Esophagus muscularis mucosa (tissue), 4 donors: ENCODE results near the gene DNAJC5. TPM values are rescaled to one million over a fixed set of nuclear protein-coding genes. Genes with fewer than 3 reads are reported as not detected.
"Not testable (repeated sequence)": the region's sequence is repeated elsewhere in the genome, so short reads cannot be mapped to it uniquely, and the experiment has no call there.

Experiments
- DNase-seq: peaks from one replicate; pipeline ENCODE4 v3.0.0-alpha.2; 2017; ENCODE audit errors: extremely low spot score
- H3K27ac ChIP-seq, 4 donors: fragments of 200-600 bp; sonication (generic); replicated peaks in 1 of 4; 1 replicate in 3 of 4; 2 replicates in 1 of 4; pipeline ENCODE4 v1.5.1; 2016 to 2019; ENCODE audit warnings: mild to moderate bottlenecking in 1 of 4
- H3K27me3 ChIP-seq, 4 donors: fragments of 200-600 bp; sonication (generic); one replicate each; pipeline versions ENCODE4 v1.5.1 to v1.6.0; 2016 to 2019
- H3K36me3 ChIP-seq, 4 donors: fragments of 200-600 bp; sonication (generic); one replicate each; pipeline ENCODE4 v1.5.1; 2016 to 2019
- H3K4me1 ChIP-seq, 4 donors: fragments of 200-600 bp; sonication (generic); one replicate each; pipeline ENCODE4 v1.5.1; 2016 to 2019
- H3K4me3 ChIP-seq, 4 donors: fragments of 200-600 bp; sonication (generic); 1 replicate in 2 of 4; 2 replicates in 2 of 4; pipeline ENCODE4 v1.5.1; 2016 to 2019; ENCODE audit warnings: mild to moderate bottlenecking in 4 of 4, moderate library complexity in 1 of 4
- H3K9me3 ChIP-seq, 4 donors: fragments of 200-600 bp; sonication (generic); 1 replicate in 3 of 4; 2 replicates in 1 of 4; pipeline ENCODE4 v1.5.1; 2016 to 2019
- EP300 ChIP-seq: sonication (generic); formaldehyde crosslinking; IDR thresholded peaks from one replicate; pipeline ENCODE4 v1.6.1; 2017; ENCODE audit warnings: antibody characterized with exemption
- POLR2A ChIP-seq: fragments of 450-650 bp; IDR thresholded peaks from one replicate; pipeline ENCODE4 v1.6.1; 2017; ENCODE audit warnings: antibody characterized with exemption, moderate library complexity, mild to moderate bottlenecking, low read depth
- POLR2AphosphoS5 ChIP-seq, 2 donors: sonication (generic); formaldehyde crosslinking; IDR thresholded peaks; one replicate each; pipeline ENCODE4 v1.6.1; 2017; ENCODE audit warnings: antibody characterized with exemption in 2 of 2
- WGBS: methylation state at CpG from one replicate; pipeline ENCODE4 v1.1.5; 2018; 5-methylcytosine and 5-hydroxymethylcytosine counted together
- intact Hi-C: fragments of 100-400 bp; cut with DNase I; formaldehyde crosslinking; loops from one replicate; pipeline ENCODE4 v1.15.1; 2023
- total RNA-seq, 4 donors: library from RNA; depleted of rRNA; stranded (reverse); fragments of >200 nt; gene quantifications; one replicate each; pipeline versions ENCODE4 v1.1.0 to v1.2.1, GENCODE V29; 2016
- TF ChIP-seq, protein P1 (sequence below), 3 experiments: fragments of 200-600 bp in 2 of 3; fragments of 450-650 bp in 1 of 3; sonication (generic) in 2 of 3; IDR thresholded peaks; one replicate each; pipeline ENCODE4 v1.5.1; 2017 to 2019; ENCODE audit warnings: antibody characterized with exemption in 3 of 3, mild to moderate bottlenecking in 2 of 3, moderate library complexity in 1 of 3

The DNAJC5 gene
- total RNA-seq, 4 donors from 2014 or later, result 39.5 to 64.9 (median 53.1) TPM

DNA sequence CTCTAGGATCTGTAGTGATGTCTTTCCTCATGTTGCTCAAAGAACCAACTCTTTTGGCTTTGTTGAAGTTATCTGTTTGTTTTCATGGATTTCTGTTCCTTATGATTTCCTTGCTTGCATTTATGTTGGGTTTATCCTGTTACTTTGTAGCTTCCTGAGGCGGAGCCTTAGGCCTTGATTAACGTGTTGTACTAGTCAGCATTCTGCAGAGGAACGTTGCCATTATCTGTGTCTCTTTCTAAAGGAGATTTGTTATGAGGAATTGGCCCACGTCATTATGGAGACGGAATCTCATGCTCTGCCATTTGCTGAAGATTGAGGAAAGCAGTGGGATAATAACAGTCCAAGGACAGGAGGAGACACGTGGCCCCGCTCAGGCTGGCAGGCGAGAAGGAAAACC, 31.4 kb downstream of the DNAJC5 start:
- peaks cover 30 to 46% (median 40%) of the 10 kb centered on the region in 4 donors for H3K36me3 ChIP-seq
- no peaks in the 10 kb centered on the region for H3K27me3 ChIP-seq
- no peak overlapping the region for H3K4me3 ChIP-seq
- DNase-seq, result no peak
- H3K9me3 ChIP-seq, result no peaks in the 10 kb centered on the region
- TF ChIP-seq EP300 (no peak), POLR2AphosphoS5 (IDR thresholded peaks at IDR 0.05) (no peak), POLR2A (no peak)
- TF ChIP-seq, protein P1, sequence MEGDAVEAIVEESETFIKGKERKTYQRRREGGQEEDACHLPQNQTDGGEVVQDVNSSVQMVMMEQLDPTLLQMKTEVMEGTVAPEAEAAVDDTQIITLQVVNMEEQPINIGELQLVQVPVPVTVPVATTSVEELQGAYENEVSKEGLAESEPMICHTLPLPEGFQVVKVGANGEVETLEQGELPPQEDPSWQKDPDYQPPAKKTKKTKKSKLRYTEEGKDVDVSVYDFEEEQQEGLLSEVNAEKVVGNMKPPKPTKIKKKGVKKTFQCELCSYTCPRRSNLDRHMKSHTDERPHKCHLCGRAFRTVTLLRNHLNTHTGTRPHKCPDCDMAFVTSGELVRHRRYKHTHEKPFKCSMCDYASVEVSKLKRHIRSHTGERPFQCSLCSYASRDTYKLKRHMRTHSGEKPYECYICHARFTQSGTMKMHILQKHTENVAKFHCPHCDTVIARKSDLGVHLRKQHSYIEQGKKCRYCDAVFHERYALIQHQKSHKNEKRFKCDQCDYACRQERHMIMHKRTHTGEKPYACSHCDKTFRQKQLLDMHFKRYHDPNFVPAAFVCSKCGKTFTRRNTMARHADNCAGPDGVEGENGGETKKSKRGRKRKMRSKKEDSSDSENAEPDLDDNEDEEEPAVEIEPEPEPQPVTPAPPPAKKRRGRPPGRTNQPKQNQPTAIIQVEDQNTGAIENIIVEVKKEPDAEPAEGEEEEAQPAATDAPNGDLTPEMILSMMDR (IDR thresholded peaks at IDR 0.05), result no peak
- no peak overlapping the region for H3K27ac ChIP-seq
- whole genome bisulfite sequencing, result 83% methylated on average over 8 of the region's 8 CpGs
- peaks cover 0 to 17% (median 0%) of the 10 kb centered on the region in 4 donors for H3K4me1 ChIP-seq
- intact Hi-C loops, result no loop called here

- 95% methylated on average over 26 of the region's 26 CpGs for WGBS
- intact Hi-C loops, result no loop called here
- DNase-seq, result no peak
- H3K4me3 ChIP-seq, result no peak overlapping the region
- no peaks in the 10 kb centered on the region for H3K27me3 ChIP-seq
- peaks cover 42 to 71% (median 61%) of the 10 kb centered on the region in 4 donors for H3K36me3 ChIP-seq
- no peaks in the 10 kb centered on the region for H3K9me3 ChIP-seq
- TF ChIP-seq POLR2A (no peak), POLR2AphosphoS5 (IDR thresholded peaks at IDR 0.05) (no peak), EP300 (no peak)
- TF ChIP-seq, protein P1 (IDR thresholded peaks at IDR 0.05), result no peak
- peaks cover 0 to 10% (median 0%) of the 10 kb centered on the region in 4 donors for H3K4me1 ChIP-seq
- H3K27ac ChIP-seq, result no peak overlapping the region
These were observed 34.1 kb downstream of the DNAJC5 start for GRCh38 chr20:63929071-63929470.

DNA sequence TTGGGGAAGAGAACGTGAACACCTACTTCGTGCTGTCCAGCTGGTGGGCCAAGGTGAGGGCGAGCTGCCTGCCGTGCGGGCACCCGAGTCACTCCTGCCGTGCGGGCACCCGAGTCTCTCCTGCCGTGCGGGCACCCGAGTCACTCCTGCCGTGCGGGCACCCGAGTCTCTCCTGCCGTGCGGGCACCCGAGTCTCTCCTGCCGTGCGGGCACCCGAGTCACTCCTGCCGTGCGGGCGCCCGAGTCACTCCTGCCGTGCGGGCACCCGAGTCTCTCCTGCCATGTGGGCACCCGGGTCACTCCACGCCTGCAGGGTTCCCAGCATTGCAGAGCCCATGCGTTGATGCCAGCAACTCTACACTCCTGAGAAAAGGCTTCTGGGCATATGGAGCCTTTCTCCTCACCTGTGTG, 34.6 kb downstream of the DNAJC5 start:
- peaks cover 42 to 75% (median 66%) of the 10 kb centered on the region in 4 donors for H3K36me3 ChIP-seq
- H3K27ac ChIP-seq, H3K4me1 ChIP-seq, intact Hi-C loops, H3K4me3 ChIP-seq, H3K27me3 ChIP-seq, H3K9me3 ChIP-seq, DNase-seq: not testable (repeated sequence)
- 97% methylated on average over 21 of the region's 31 CpGs for WGBS

GRCh38 chr20:63930971-63931553, 36.1 kb downstream of the DNAJC5 start:
- Histone ChIP-seq H3K4me3 (no peak overlapping the region), H3K4me1 (peaks cover 0 to 11% (median 0%) of the 10 kb centered on the region in 4 donors), H3K9me3 (no peaks in the 10 kb centered on the region), H3K27ac (no peak overlapping the region), H3K36me3 (peaks cover 42 to 91% (median 81%) of the 10 kb centered on the region in 4 donors), H3K27me3 (no peaks in the 10 kb centered on the region)
- DNase-seq, result no peak
- TF ChIP-seq EP300 (no peak), POLR2A (no peak), POLR2AphosphoS5 (IDR thresholded peaks at IDR 0.05) (no peak)
- TF ChIP-seq, protein P1 (IDR thresholded peaks at IDR 0.05), result no peak
- 89% methylated on average over 29 of the region's 37 CpGs for WGBS
- intact Hi-C loops, result no loop called here

- Histone ChIP-seq H3K27me3 (no peaks in the 10 kb centered on the region), H3K4me3 (no peak overlapping the region), H3K4me1 (peaks cover 0 to 11% (median 0%) of the 10 kb centered on the region in 4 donors), H3K9me3 (no peaks in the 10 kb centered on the region), H3K27ac (no peak overlapping the region), H3K36me3 (peaks cover 42 to 92% (median 84%) of the 10 kb centered on the region in 4 donors)
- intact Hi-C loops, result no loop called here
- 97% methylated on average over 9 of the region's 19 CpGs for WGBS
- TF ChIP-seq EP300 (no peak), POLR2AphosphoS5 (IDR thresholded peaks at IDR 0.05) (no peak), POLR2A (no peak)
- TF ChIP-seq, protein P1 (IDR thresholded peaks at IDR 0.05), result no peak
- DNase-seq, result no peak
These were observed 36.8 kb downstream of the DNAJC5 start for GRCh38 chr20:63931735-63932134.
